ENCODE measurements around the gene SLC2A13.

SLC2A13 gene

DNA sequence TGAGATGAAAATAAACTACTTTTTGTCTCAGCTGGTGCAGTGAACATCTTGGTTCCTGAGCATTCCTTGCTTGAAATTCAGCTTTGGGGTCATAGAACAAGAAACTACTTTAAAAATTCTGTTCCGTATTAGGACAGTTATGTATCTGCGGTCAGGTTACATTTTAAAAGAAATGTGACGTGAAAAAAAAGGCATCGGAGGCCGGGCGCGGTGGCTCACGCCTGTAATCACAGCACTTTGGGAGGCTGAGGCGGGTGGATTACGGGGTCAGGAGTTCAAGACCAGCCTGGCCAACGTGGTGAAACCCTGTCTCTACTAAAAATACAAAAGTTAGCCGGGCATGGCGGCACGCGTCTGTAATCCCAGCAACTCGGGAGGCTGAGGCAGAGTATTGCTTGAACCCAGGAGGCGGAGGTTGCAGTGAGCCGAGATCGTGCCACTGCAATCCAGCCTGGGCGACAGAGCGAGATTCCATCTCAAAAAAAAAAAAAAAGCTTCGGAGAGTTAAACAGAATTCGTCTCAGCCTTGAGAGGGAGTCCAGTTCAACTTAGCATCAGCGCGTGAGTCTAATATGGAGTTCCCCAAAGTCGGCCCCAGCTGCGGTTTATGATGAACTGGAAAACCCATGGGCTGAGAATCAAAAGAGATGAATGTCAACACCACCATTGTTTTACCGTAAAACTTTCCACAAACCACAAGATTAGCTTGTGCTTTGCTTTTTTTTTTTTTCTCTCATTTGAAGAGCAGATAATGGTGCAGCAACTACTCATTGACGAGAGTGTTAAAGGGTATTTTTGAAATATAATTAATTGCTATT lies 2.1 kb upstream of the SLC2A13 start:
- H3K27ac ChIP-seq, result no peak overlapping the region
- TF ChIP-seq CTCF (IDR thresholded peaks at IDR 0.05), result no peak
- no peak overlapping the region for H3K4me3 ChIP-seq (ENCODE audit: low read depth in 1 of 2, low read length in 1 of 2)

GRCh38 chr12:40107098-40107802 lies 1.4 kb upstream of the SLC2A13 start:
- Histone ChIP-seq H3K27ac (no peak overlapping the region), H3K4me3 (ENCODE audit: low read depth in 1 of 2, low read length in 1 of 2) (no peak overlapping the region), H3K9me3 (no peaks in the 10 kb centered on the region), H3K36me3 (no peaks in the 10 kb centered on the region), H3K27me3 (peaks cover 17% of the 10 kb centered on the region), H3K4me1 (ENCODE audit: control insufficient read depth in 1 of 2, insufficient read depth in 1 of 2, low read depth in 1 of 2, low read length in 1 of 2) (peaks cover 11 to 22% of the 10 kb centered on the region in 2 experiments)
- TF ChIP-seq CTCF (IDR thresholded peaks at IDR 0.05), result peak; percentile 82

More for the DNA sequence above, 2.1 kb upstream of the SLC2A13 start:
- Histone ChIP-seq H3K36me3 (no peaks in the 10 kb centered on the region), H3K4me1 (ENCODE audit: control insufficient read depth in 1 of 2, insufficient read depth in 1 of 2, low read depth in 1 of 2, low read length in 1 of 2) (peaks cover 11 to 22% of the 10 kb centered on the region in 2 experiments), H3K27me3 (peaks cover 17% of the 10 kb centered on the region), H3K9me3 (no peaks in the 10 kb centered on the region)

DNA sequence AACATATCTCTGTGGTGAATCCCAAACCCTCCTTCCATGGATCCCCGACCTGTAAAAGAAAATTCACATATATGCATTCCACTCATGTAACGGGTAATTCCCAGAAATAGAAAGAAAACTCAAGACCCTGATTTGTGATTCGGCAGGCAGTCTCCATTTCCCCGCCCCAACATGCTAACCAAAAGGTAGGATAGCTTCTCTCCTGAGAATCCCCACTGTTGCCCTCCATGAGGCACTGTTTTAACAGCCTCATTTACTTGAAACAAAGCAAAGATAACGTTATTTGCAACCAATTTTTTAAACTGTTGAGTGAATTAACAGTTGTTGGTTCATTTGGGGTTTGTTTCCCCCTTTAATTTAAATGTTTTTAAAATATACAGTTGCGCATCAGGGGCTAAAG lies 774 bp upstream of the SLC2A13 start:
- Histone ChIP-seq H3K4me3 (ENCODE audit: low read depth in 1 of 2, low read length in 1 of 2) (no peak overlapping the region), H3K27ac (no peak overlapping the region), H3K9me3 (no peaks in the 10 kb centered on the region), H3K36me3 (no peaks in the 10 kb centered on the region), H3K4me1 (ENCODE audit: control insufficient read depth in 1 of 2, insufficient read depth in 1 of 2, low read depth in 1 of 2, low read length in 1 of 2) (peaks cover 11 to 22% of the 10 kb centered on the region in 2 experiments), H3K27me3 (peaks cover 17% of the 10 kb centered on the region)
- TF ChIP-seq CTCF (IDR thresholded peaks at IDR 0.05), result no peak

DNA sequence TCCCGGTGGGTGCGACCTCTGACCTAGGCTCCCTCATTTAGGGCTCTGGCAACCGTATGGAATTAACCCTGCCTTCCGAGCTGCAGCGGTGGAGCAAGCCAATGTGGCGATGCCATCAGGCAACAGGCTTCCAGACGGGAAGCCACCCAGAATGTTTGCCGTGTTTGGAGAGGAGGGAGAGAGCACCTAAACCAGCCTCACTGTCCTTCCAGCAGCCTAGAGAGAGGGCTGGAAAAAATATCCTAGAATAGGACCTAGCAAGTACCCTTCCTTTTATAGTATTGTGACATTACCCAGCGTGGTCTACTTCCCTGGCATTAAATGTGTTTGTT lies 287 bp upstream of the SLC2A13 start:
- Histone ChIP-seq H3K27ac (peak overlapping the region; percentile 52), H3K27me3 (peaks cover 17% of the 10 kb centered on the region), H3K9me3 (no peaks in the 10 kb centered on the region), H3K4me1 (ENCODE audit: control insufficient read depth in 1 of 2, insufficient read depth in 1 of 2, low read depth in 1 of 2, low read length in 1 of 2) (peaks cover 11 to 22% of the 10 kb centered on the region in 2 experiments), H3K36me3 (no peaks in the 10 kb centered on the region), H3K4me3 (ENCODE audit: low read depth in 1 of 2, low read length in 1 of 2) (peak overlapping the region; percentile 70 to 83)
- TF ChIP-seq CTCF (IDR thresholded peaks at IDR 0.05), result no peak

GRCh38 chr12:40105265-40105514 lies 691 bp downstream of the SLC2A13 start:
- Histone ChIP-seq H3K4me3 (ENCODE audit: low read depth in 1 of 2, low read length in 1 of 2) (peak overlapping the region; percentile 70 to 83), H3K27me3 (peaks cover 17% of the 10 kb centered on the region), H3K4me1 (ENCODE audit: control insufficient read depth in 1 of 2, insufficient read depth in 1 of 2, low read depth in 1 of 2, low read length in 1 of 2) (peaks cover 11 to 22% of the 10 kb centered on the region in 2 experiments), H3K27ac (peak overlapping the region; percentile 52), H3K36me3 (no peaks in the 10 kb centered on the region), H3K9me3 (no peaks in the 10 kb centered on the region)
- no peak for TF ChIP-seq CTCF (IDR thresholded peaks at IDR 0.05)
